Smooth muscle cell (in vitro differentiated cells): ENCODE data around the gene UNC5CL. TPM values are rescaled to one million over a fixed set of nuclear protein-coding genes. Genes with fewer than 3 reads are reported as not detected.

Source experiments
- DNase-seq: peaks from one replicate; lab custom pipeline; 2025; ENCODE audit not compliant: unreplicated experiment; lab: John Stamatoyannopoulos, UW
- H2AFZ ChIP-seq: fragments of 200-600 bp; sonication (generic); 2 replicates; pipeline ENCODE4 v1.6.0; 2016; ENCODE audit warnings: antibody characterized with exemption, low read depth, mild to moderate bottlenecking
- H3F3A ChIP-seq: fragments of 200-600 bp; sonication (generic); 2 replicates; pipeline ENCODE4 v1.6.0; 2017; ENCODE audit warnings: antibody characterized with exemption, low read depth
- H3K27ac ChIP-seq: fragments of 200-600 bp; sonication (generic); 2 replicates; pipeline ENCODE4 v1.5.1; 2016; ENCODE audit warnings: low read depth, mild to moderate bottlenecking
- H3K27me3 ChIP-seq: fragments of 200-600 bp; sonication (generic); 2 replicates; pipeline ENCODE4 v1.6.1; 2016; ENCODE audit warnings: low read depth, mild to moderate bottlenecking
- H3K36me3 ChIP-seq: fragments of 200-600 bp; sonication (generic); 2 replicates; pipeline ENCODE4 v1.5.1; 2016; ENCODE audit warnings: low read depth
- H3K4me1 ChIP-seq: fragments of 200-600 bp; sonication (generic); 2 replicates; pipeline ENCODE4 v1.5.1; 2016; ENCODE audit warnings: low read depth
- H3K4me2 ChIP-seq: fragments of 200-600 bp; sonication (generic); 2 replicates; pipeline ENCODE4 v1.6.0; 2016; ENCODE audit warnings: mild to moderate bottlenecking
- H3K4me3 ChIP-seq: fragments of 200-600 bp; sonication (generic); 2 replicates; pipeline ENCODE4 v1.5.1; 2016; ENCODE audit warnings: mild to moderate bottlenecking
- H3K79me2 ChIP-seq: fragments of 200-600 bp; sonication (generic); 2 replicates; pipeline ENCODE4 v1.6.0; 2016; ENCODE audit warnings: low read depth, mild to moderate bottlenecking
- H3K9ac ChIP-seq: fragments of 200-600 bp; sonication (generic); 2 replicates; pipeline ENCODE4 v1.6.0; 2016; ENCODE audit warnings: low read depth
- H3K9me3 ChIP-seq: fragments of 200-600 bp; sonication (generic); replicated peaks from 2 replicates; pipeline ENCODE4 v1.5.1; 2016; ENCODE audit warnings: low read depth
- H4K20me1 ChIP-seq: fragments of 200-600 bp; sonication (generic); 2 replicates; pipeline ENCODE4 v1.6.0; 2016; ENCODE audit warnings: low read depth
- WGBS: methylation state at CpG from one replicate; pipeline ENCODE4 v1.1.7; 2016; ENCODE audit warnings: low lambda C conversion rate; 5-methylcytosine and 5-hydroxymethylcytosine counted together
- polyA plus RNA-seq: library from polyadenylated mRNA; unstranded; fragments of >200 nt; fragmentation: Nextera tagmentation; extraction: Ambion mirVana; gene quantifications from 2 replicates; pipeline ENCODE4 v1.2.1, GENCODE V29; 2016
- total RNA-seq: library from RNA; depleted of rRNA; stranded (reverse); fragments of >200 nt; gene quantifications from 2 replicates; pipeline ENCODE4 v1.2.3, GENCODE V29; 2014
- TF ChIP-seq, protein P1 (sequence below): fragments of 200-600 bp; sonication (generic); IDR thresholded peaks from 2 replicates; pipeline ENCODE4 v1.5.1; 2017; ENCODE audit warnings: borderline replicate concordance, mild to moderate bottlenecking, antibody characterized with exemption; ENCODE audit not compliant: insufficient read depth, poor library complexity, severe bottlenecking

Gene UNC5CL
- total and polyA plus RNA-seq, 2 experiments from 2014 or later = 1.1 to 3.4 TPM

- no peak overlapping the region for H3K9ac ChIP-seq
- no peak overlapping the region for H3K27ac ChIP-seq
- no peak for DNase-seq
- TF ChIP-seq, protein P1, sequence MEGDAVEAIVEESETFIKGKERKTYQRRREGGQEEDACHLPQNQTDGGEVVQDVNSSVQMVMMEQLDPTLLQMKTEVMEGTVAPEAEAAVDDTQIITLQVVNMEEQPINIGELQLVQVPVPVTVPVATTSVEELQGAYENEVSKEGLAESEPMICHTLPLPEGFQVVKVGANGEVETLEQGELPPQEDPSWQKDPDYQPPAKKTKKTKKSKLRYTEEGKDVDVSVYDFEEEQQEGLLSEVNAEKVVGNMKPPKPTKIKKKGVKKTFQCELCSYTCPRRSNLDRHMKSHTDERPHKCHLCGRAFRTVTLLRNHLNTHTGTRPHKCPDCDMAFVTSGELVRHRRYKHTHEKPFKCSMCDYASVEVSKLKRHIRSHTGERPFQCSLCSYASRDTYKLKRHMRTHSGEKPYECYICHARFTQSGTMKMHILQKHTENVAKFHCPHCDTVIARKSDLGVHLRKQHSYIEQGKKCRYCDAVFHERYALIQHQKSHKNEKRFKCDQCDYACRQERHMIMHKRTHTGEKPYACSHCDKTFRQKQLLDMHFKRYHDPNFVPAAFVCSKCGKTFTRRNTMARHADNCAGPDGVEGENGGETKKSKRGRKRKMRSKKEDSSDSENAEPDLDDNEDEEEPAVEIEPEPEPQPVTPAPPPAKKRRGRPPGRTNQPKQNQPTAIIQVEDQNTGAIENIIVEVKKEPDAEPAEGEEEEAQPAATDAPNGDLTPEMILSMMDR = no peak
- no peaks in the 10 kb centered on the region for H3K36me3 ChIP-seq
- no peaks in the 10 kb centered on the region for H3K9me3 ChIP-seq
- WGBS = 80% methylated on average over 3 of the region's 3 CpGs
- H3K4me1 ChIP-seq = peaks cover 16% of the 10 kb centered on the region
- no peaks in the 10 kb centered on the region for H3K27me3 ChIP-seq
- H3K4me2 ChIP-seq = no peak overlapping the region
- no peak overlapping the region for H3K4me3 ChIP-seq
- H3F3A ChIP-seq = peaks cover 7% of the 10 kb centered on the region
- no peaks in the 10 kb centered on the region for H3K79me2 ChIP-seq
- H2AFZ ChIP-seq = no peak overlapping the region
- H4K20me1 ChIP-seq = no peaks in the 10 kb centered on the region
Measured at GRCh38 chr6:40992746-40993145, 46.3 kb downstream of the UNC5CL start.

DNA sequence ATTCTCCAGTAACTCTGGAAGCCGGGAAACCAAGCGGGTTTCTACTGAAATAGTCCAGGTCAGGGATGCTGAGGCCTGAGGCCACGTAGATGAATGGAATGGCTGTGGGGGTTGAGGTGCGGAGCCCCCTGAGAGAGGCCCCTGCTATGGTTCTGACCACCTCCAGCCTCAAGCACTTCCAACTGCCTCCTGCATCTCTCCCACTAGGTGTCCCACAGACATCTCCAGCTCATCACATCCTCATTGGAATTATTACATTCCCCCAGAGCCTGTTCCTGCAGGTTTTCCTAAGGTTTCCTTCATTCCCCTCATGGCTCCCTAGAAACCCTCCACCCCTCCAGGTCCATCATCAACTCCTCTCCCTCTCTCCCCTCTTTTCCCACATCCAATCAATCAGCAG is 48.7 kb downstream of the UNC5CL start:
- no peak overlapping the region for H2AFZ ChIP-seq
- no peaks in the 10 kb centered on the region for H3K36me3 ChIP-seq
- H3K27me3 ChIP-seq = no peaks in the 10 kb centered on the region
- DNase-seq = no peak
- H3F3A ChIP-seq = no peaks in the 10 kb centered on the region
- H3K4me1 ChIP-seq = no peaks in the 10 kb centered on the region
- no peak overlapping the region for H3K4me3 ChIP-seq
- 83% methylated on average over 4 of the region's 4 CpGs for WGBS
- H3K4me2 ChIP-seq = no peak overlapping the region
- TF ChIP-seq, protein P1 = no peak
- H3K79me2 ChIP-seq = no peaks in the 10 kb centered on the region
- no peak overlapping the region for H3K27ac ChIP-seq
- no peaks in the 10 kb centered on the region for H4K20me1 ChIP-seq
- H3K9ac ChIP-seq = no peak overlapping the region
- no peaks in the 10 kb centered on the region for H3K9me3 ChIP-seq

DNA sequence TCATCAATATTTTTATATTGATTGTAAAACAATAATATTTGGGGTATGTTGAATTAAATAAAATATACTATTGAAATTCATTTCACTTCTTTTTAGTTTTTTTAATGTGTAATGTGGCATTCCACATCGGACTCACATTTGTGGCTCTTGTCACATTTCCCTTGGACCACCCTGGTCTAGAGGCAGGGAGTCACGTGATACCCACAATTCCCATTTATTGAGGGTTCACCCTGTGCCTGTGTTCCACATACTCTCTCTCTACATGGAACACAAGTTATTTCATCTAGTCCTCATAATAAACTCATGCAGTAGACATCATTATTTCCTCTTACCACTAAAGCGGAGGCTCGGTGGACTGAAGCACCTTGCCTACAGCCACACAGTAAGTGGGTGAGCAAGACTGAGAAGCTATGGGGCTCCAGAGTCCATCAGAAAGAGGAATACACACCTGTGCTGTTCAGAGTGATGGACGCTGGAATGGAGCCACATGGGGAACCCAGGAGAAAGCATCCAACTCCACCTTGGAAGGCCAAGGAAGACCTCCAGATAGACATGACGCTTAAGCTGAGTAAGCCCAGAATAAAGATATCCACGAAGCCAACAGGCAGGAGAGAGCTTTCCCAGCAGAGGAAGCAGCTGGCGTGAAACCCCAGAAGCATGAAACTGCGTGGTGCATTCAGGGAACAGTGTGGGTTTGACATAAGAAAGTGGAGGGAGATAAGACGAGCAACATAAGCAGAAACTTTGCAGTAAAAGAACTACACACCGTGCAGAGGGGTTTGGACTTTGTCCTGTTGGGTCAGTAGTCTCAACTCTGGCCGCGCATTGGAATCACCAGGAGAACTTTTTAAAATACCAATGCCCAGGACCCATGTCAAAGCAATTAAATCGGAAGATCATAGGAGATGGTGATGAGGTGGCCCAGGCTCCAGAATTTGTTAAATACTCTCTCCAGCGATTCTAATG is 49.5 kb downstream of the UNC5CL start:
- H3K27ac ChIP-seq = no peak overlapping the region
- H3K4me3 ChIP-seq = no peak overlapping the region
- H3K36me3 ChIP-seq = no peaks in the 10 kb centered on the region
- no peak overlapping the region for H3K4me2 ChIP-seq
- DNase-seq = no peak
- TF ChIP-seq, protein P1 = no peak
- H2AFZ ChIP-seq = no peak overlapping the region
- no peak overlapping the region for H3K9ac ChIP-seq
- H3F3A ChIP-seq = no peaks in the 10 kb centered on the region
- no peaks in the 10 kb centered on the region for H3K27me3 ChIP-seq
- H3K79me2 ChIP-seq = no peaks in the 10 kb centered on the region
- no peaks in the 10 kb centered on the region for H4K20me1 ChIP-seq
- H3K9me3 ChIP-seq = no peaks in the 10 kb centered on the region
- no peaks in the 10 kb centered on the region for H3K4me1 ChIP-seq
- WGBS = 85% methylated on average over 15 of the region's 15 CpGs
